WTC11 (cell line): ENCODE results near the gene UVRAG. TPM values are rescaled to one million over a fixed set of nuclear protein-coding genes. Genes with fewer than 3 reads are reported as not detected.

Source experiments
- ATAC-seq: fragments of 200-7000 bp; cut with Tn5 transposase; 2 replicates; pipeline ENCODE4 v1.10.0; 2021; ENCODE audit warnings: mild to moderate bottlenecking, moderate library complexity
- CTCF ChIA-PET: fragments of 300-600 bp; sonication (Branson Sonifier 250); formaldehyde crosslinking; loops from one replicate; lab custom pipeline; 2021; ENCODE audit warnings: antibody characterized with exemption; lab: Charles Lee
- POLR2A ChIA-PET: fragments of 350-600 bp; sonication (Branson Sonifier 250); formaldehyde crosslinking; loops from one replicate; lab custom pipeline; 2021; ENCODE audit warnings: antibody characterized with exemption; lab: Charles Lee
- DNase-seq: peaks from one replicate; pipeline ENCODE4 v3.0.0; 2021; ENCODE audit warnings: low spot score
- H3K27ac Mint-ChIP-seq: 2 replicates; pipeline ENCODE4 v1.8.0; 2021; ENCODE audit warnings: mixed read lengths
- H3K27me3 Mint-ChIP-seq: 2 replicates; pipeline ENCODE4 v1.8.0; 2021; ENCODE audit warnings: low read depth, mild to moderate bottlenecking, moderate library complexity, mixed read lengths
- H3K36me3 Mint-ChIP-seq: 2 replicates; pipeline ENCODE4 v1.8.0; 2021; ENCODE audit warnings: mixed read lengths
- H3K4me1 Mint-ChIP-seq: 2 replicates; pipeline ENCODE4 v1.8.0; 2022; ENCODE audit warnings: mixed read lengths
- H3K4me3 Mint-ChIP-seq: 2 replicates; pipeline ENCODE4 v1.8.0; 2021; ENCODE audit warnings: mild to moderate bottlenecking, moderate library complexity, mixed read lengths
- H3K9me3 Mint-ChIP-seq: 2 replicates; pipeline ENCODE4 v1.8.0; 2021; ENCODE audit warnings: mixed read lengths
- CREB1 ChIP-seq: sonication (generic); formaldehyde crosslinking; IDR thresholded peaks from 2 replicates; pipeline ENCODE4 v1.8.0; 2023; ENCODE audit warnings: mild to moderate bottlenecking, missing genetic modification reagents
- FOXK1 ChIP-seq: sonication (generic); formaldehyde crosslinking; IDR thresholded peaks from 2 replicates; pipeline ENCODE4 v1.8.0; 2022; ENCODE audit warnings: mild to moderate bottlenecking, moderate library complexity, missing genetic modification reagents
- GABPB1 ChIP-seq: sonication (generic); formaldehyde crosslinking; IDR thresholded peaks from 2 replicates; pipeline ENCODE4 v1.8.1; 2023; ENCODE audit warnings: mild to moderate bottlenecking, missing genetic modification reagents
- KAT7 ChIP-seq: sonication (generic); formaldehyde crosslinking; IDR thresholded peaks from 2 replicates; pipeline ENCODE4 v1.8.1; 2023; ENCODE audit warnings: missing genetic modification reagents, mild to moderate bottlenecking, borderline replicate concordance
- MXD4 ChIP-seq: fragments of 250-450 bp; sonication (Bioruptor Pico); IDR thresholded peaks from 2 replicates; pipeline ENCODE4 v1.8.0; 2021; ENCODE audit warnings: mild to moderate bottlenecking, moderate library complexity, borderline replicate concordance
- NR1H2 ChIP-seq: sonication (generic); formaldehyde crosslinking; IDR thresholded peaks from 2 replicates; pipeline ENCODE4 v1.9.0; 2021; ENCODE audit warnings: mild to moderate bottlenecking, moderate library complexity, missing genetic modification reagents
- NR3C1 ChIP-seq: sonication (generic); formaldehyde crosslinking; conservative IDR thresholded peaks from 2 replicates; pipeline ENCODE4 v1.8.1; 2023; ENCODE audit warnings: low read depth, mild to moderate bottlenecking, missing genetic modification reagents
- PRDM15 ChIP-seq: sonication (generic); formaldehyde crosslinking; IDR thresholded peaks from 2 replicates; pipeline ENCODE4 v1.8.0; 2022; ENCODE audit warnings: missing genetic modification reagents
- RORB ChIP-seq: fragments of 250-450 bp; sonication (Bioruptor Pico); IDR thresholded peaks from 2 replicates; pipeline ENCODE4 v1.9.0; 2021; ENCODE audit warnings: mild to moderate bottlenecking
- STAT6 ChIP-seq: sonication (generic); formaldehyde crosslinking; conservative IDR thresholded peaks from 2 replicates; pipeline ENCODE4 v1.8.1; 2023; ENCODE audit warnings: mild to moderate bottlenecking, low read depth, missing genetic modification reagents, moderate library complexity
- ZNF121 ChIP-seq: sonication (generic); formaldehyde crosslinking; IDR thresholded peaks from 2 replicates; pipeline ENCODE4 v1.8.0; 2023; ENCODE audit warnings: missing genetic modification reagents
- ZNF138 ChIP-seq: sonication (generic); formaldehyde crosslinking; conservative IDR thresholded peaks from 2 replicates; pipeline ENCODE4 v1.8.1; 2022; ENCODE audit warnings: mild to moderate bottlenecking, moderate library complexity, missing genetic modification reagents
- ZNF219 ChIP-seq: sonication (generic); formaldehyde crosslinking; IDR thresholded peaks from 2 replicates; pipeline ENCODE4 v1.8.0; 2023; ENCODE audit warnings: missing genetic modification reagents, mild to moderate bottlenecking, borderline replicate concordance
- ZNF232 ChIP-seq: sonication (generic); formaldehyde crosslinking; IDR thresholded peaks from 2 replicates; pipeline ENCODE4 v1.8.0; 2022; ENCODE audit warnings: mild to moderate bottlenecking, missing genetic modification reagents
- total RNA-seq: library from RNA; stranded (reverse); gene quantifications from 3 replicates; pipeline ENCODE4 v1.2.3, GENCODE V29; 2021
- TF ChIP-seq, protein P1 (sequence below): sonication (generic); formaldehyde crosslinking; IDR thresholded peaks from 2 replicates; pipeline ENCODE4 v1.8.0; 2023; ENCODE audit warnings: missing genetic modification reagents
- TF ChIP-seq, protein P2 (sequence below): fragments of 250-450 bp; sonication (Bioruptor Pico); IDR thresholded peaks from 2 replicates; pipeline ENCODE4 v2.1.2; 2022; ENCODE audit warnings: mild to moderate bottlenecking, moderate library complexity
- TF ChIP-seq, protein P3 (sequence below): fragments of 250-450 bp; sonication (Bioruptor Pico); IDR thresholded peaks from 2 replicates; pipeline ENCODE4 v1.9.0; 2021; ENCODE audit warnings: mild to moderate bottlenecking
- TF ChIP-seq, protein P4 (sequence below): fragments of 250-450 bp; sonication (Bioruptor Pico); IDR thresholded peaks from 2 replicates; pipeline ENCODE4 v1.9.0; 2021; ENCODE audit warnings: mild to moderate bottlenecking
- TF ChIP-seq, protein P5 (sequence below): sonication (generic); formaldehyde crosslinking; IDR thresholded peaks from 2 replicates; pipeline ENCODE4 v1.8.0; 2023; ENCODE audit warnings: mild to moderate bottlenecking, missing genetic modification reagents

The UVRAG gene
- total RNA-seq, 1 experiment from 2014 or later: 14.5 TPM

- Mint-ChIP-seq H3K27me3 (no peaks in the 10 kb centered on the region), H3K9me3 (no peaks in the 10 kb centered on the region), H3K4me1 (no peaks in the 10 kb centered on the region; the same call in 1 of the 2 replicates), H3K36me3 (no peaks in the 10 kb centered on the region), H3K4me3 (no peak overlapping the region), H3K27ac (no peak overlapping the region)
- DNase-seq (no peak), ATAC-seq (no peak)
- no peak for TF ChIP-seq NR1H2 (CRISPR knock-in tag)
- TF ChIP-seq ZNF219 (CRISPR knock-in tag): no peak
- TF ChIP-seq PRDM15 (CRISPR knock-in tag): no peak
- no peak for TF ChIP-seq GABPB1 (CRISPR knock-in tag)
- TF ChIP-seq, protein P1, sequence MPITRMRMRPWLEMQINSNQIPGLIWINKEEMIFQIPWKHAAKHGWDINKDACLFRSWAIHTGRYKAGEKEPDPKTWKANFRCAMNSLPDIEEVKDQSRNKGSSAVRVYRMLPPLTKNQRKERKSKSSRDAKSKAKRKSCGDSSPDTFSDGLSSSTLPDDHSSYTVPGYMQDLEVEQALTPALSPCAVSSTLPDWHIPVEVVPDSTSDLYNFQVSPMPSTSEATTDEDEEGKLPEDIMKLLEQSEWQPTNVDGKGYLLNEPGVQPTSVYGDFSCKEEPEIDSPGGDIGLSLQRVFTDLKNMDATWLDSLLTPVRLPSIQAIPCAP (CRISPR knock-in tag): no peak
- TF ChIP-seq RORB (CRISPR knock-in tag): no peak
- no peak for TF ChIP-seq ZNF121 (CRISPR knock-in tag)
- no peak for TF ChIP-seq FOXK1
- no peak for TF ChIP-seq KAT7 (CRISPR knock-in tag)
- TF ChIP-seq STAT6 (CRISPR knock-in tag): no peak
- POLR2A ChIA-PET: no interaction called here
- CTCF ChIA-PET: interaction anchor here (1.0 to 1.4 kb wide), 3 partner anchors 15 to 226 kb away, joined by 3 to 6 read pairs (median 4); no protein-coding TSS in a partner anchor
These were observed 320.5 kb downstream of the UVRAG start for GRCh38 chr11:76135491-76135890.

DNA sequence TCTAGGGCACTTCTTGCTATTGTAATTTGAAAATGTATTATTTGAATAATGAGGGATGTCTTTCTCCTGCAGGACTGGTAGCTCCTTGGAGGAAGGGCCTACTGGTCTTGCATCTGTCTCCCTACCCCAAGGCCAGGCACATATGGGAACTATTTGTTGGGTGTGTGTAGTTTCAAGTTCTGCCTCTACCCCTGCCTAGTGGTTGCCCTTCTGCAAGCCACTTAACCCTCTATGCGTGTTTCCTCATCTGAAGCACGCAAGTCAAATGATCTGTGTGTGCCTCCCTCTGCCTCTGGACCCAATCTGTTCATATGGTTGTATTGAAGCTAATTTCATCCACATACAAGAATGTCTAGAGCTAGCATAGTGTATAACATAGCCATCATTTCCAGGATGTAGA lies 324.3 kb downstream of the UVRAG start:
- ChIA-PET CTCF (interaction anchor here (1.3 kb wide), 1 partner anchor 13 kb away, joined by 8 read pairs; no protein-coding TSS in a partner anchor), POLR2A (no interaction called here)
- no peak for ATAC-seq
- H3K36me3 Mint-ChIP-seq: peaks cover 3% of the 10 kb centered on the region; the same call in 1 of the 2 replicates
- H3K27me3 Mint-ChIP-seq: no peaks in the 10 kb centered on the region
- no peak for DNase-seq
- TF ChIP-seq ZNF232 (CRISPR knock-in tag): no peak
- TF ChIP-seq CREB1: no peak
- TF ChIP-seq, protein P2, sequence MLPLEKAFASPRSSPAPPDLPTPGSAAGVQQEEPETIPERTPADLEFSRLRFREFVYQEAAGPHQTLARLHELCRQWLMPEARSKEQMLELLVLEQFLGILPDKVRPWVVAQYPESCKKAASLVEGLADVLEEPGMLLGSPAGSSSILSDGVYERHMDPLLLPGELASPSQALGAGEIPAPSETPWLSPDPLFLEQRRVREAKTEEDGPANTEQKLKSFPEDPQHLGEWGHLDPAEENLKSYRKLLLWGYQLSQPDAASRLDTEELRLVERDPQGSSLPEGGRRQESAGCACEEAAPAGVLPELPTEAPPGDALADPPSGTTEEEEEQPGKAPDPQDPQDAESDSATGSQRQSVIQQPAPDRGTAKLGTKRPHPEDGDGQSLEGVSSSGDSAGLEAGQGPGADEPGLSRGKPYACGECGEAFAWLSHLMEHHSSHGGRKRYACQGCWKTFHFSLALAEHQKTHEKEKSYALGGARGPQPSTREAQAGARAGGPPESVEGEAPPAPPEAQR (CRISPR knock-in tag): no peak
- TF ChIP-seq, protein P3, sequence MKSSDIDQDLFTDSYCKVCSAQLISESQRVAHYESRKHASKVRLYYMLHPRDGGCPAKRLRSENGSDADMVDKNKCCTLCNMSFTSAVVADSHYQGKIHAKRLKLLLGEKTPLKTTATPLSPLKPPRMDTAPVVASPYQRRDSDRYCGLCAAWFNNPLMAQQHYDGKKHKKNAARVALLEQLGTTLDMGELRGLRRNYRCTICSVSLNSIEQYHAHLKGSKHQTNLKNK (CRISPR knock-in tag): no peak
- TF ChIP-seq MXD4 (CRISPR knock-in tag): no peak
- no peak for TF ChIP-seq ZNF138
- TF ChIP-seq NR3C1 (CRISPR knock-in tag): no peak
- TF ChIP-seq, protein P4, sequence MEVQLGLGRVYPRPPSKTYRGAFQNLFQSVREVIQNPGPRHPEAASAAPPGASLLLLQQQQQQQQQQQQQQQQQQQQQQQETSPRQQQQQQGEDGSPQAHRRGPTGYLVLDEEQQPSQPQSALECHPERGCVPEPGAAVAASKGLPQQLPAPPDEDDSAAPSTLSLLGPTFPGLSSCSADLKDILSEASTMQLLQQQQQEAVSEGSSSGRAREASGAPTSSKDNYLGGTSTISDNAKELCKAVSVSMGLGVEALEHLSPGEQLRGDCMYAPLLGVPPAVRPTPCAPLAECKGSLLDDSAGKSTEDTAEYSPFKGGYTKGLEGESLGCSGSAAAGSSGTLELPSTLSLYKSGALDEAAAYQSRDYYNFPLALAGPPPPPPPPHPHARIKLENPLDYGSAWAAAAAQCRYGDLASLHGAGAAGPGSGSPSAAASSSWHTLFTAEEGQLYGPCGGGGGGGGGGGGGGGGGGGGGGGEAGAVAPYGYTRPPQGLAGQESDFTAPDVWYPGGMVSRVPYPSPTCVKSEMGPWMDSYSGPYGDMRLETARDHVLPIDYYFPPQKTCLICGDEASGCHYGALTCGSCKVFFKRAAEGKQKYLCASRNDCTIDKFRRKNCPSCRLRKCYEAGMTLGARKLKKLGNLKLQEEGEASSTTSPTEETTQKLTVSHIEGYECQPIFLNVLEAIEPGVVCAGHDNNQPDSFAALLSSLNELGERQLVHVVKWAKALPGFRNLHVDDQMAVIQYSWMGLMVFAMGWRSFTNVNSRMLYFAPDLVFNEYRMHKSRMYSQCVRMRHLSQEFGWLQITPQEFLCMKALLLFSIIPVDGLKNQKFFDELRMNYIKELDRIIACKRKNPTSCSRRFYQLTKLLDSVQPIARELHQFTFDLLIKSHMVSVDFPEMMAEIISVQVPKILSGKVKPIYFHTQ (CRISPR knock-in tag): no peak
- TF ChIP-seq, protein P5, sequence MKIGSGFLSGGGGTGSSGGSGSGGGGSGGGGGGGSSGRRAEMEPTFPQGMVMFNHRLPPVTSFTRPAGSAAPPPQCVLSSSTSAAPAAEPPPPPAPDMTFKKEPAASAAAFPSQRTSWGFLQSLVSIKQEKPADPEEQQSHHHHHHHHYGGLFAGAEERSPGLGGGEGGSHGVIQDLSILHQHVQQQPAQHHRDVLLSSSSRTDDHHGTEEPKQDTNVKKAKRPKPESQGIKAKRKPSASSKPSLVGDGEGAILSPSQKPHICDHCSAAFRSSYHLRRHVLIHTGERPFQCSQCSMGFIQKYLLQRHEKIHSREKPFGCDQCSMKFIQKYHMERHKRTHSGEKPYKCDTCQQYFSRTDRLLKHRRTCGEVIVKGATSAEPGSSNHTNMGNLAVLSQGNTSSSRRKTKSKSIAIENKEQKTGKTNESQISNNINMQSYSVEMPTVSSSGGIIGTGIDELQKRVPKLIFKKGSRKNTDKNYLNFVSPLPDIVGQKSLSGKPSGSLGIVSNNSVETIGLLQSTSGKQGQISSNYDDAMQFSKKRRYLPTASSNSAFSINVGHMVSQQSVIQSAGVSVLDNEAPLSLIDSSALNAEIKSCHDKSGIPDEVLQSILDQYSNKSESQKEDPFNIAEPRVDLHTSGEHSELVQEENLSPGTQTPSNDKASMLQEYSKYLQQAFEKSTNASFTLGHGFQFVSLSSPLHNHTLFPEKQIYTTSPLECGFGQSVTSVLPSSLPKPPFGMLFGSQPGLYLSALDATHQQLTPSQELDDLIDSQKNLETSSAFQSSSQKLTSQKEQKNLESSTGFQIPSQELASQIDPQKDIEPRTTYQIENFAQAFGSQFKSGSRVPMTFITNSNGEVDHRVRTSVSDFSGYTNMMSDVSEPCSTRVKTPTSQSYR: no peak
- TF ChIP-seq, all 79 proteins: peak for 0
- no peaks in the 10 kb centered on the region; the same call in 1 of the 2 replicates for H3K4me1 Mint-ChIP-seq
- H3K4me3 Mint-ChIP-seq: no peak overlapping the region
- H3K27ac Mint-ChIP-seq: no peak overlapping the region
- H3K9me3 Mint-ChIP-seq: no peaks in the 10 kb centered on the region
